Measurements from ENCODE around the gene STK32C.

Gene STK32C

GRCh38 chr10:132257907-132258306 is 49.8 kb downstream of the STK32C start:
- no peak for TF ChIP-seq CTCF (IDR thresholded peaks at IDR 0.05; ENCODE audit: low read length, missing control alignments)
- H3K4me3 ChIP-seq (replicated peaks; ENCODE audit: low read depth, low read length): no peak overlapping the region
- no peak for DNase-seq (ENCODE audit: low read depth)

- H3K4me3 ChIP-seq (replicated peaks; ENCODE audit: low read depth, low read length): no peak overlapping the region
- TF ChIP-seq CTCF (IDR thresholded peaks at IDR 0.05; ENCODE audit: low read length, missing control alignments): no peak
- peak; percentile 6 for DNase-seq (ENCODE audit: low read depth)
These were observed 50.5 kb downstream of the STK32C start for GRCh38 chr10:132257271-132257670.

GRCh38 chr10:132256866-132257265 is 50.9 kb downstream of the STK32C start:
- no peak overlapping the region for H3K4me3 ChIP-seq (replicated peaks; ENCODE audit: low read depth, low read length)
- no peak for DNase-seq (ENCODE audit: low read depth)
- no peak for TF ChIP-seq CTCF (IDR thresholded peaks at IDR 0.05; ENCODE audit: low read length, missing control alignments)

GRCh38 chr10:132255489-132256344 is 52.0 kb downstream of the STK32C start:
- TF ChIP-seq CTCF (IDR thresholded peaks at IDR 0.05; ENCODE audit: low read length, missing control alignments): no peak
- DNase-seq (ENCODE audit: low read depth): no peak
- H3K4me3 ChIP-seq (replicated peaks; ENCODE audit: low read depth, low read length): no peak overlapping the region

- no peak for TF ChIP-seq CTCF (IDR thresholded peaks at IDR 0.05; ENCODE audit: low read length, missing control alignments)
- no peak overlapping the region for H3K4me3 ChIP-seq (replicated peaks; ENCODE audit: low read depth, low read length)
These were observed 52.9 kb downstream of the STK32C start for GRCh38 chr10:132254841-132255240.

GRCh38 chr10:132253092-132253687 is 54.6 kb downstream of the STK32C start:
- no peak for DNase-seq (ENCODE audit: low read depth)
- TF ChIP-seq CTCF (IDR thresholded peaks at IDR 0.05; ENCODE audit: low read length, missing control alignments): no peak
- no peak overlapping the region for H3K4me3 ChIP-seq (replicated peaks; ENCODE audit: low read depth, low read length)

More at GRCh38 chr10:132254841-132255240, 52.9 kb downstream of the STK32C start:
- no peak for DNase-seq (ENCODE audit: low read depth)

Data from fibroblast of pulmonary artery (primary cell).